GM19193 (cell line): ENCODE results near the gene IFT172.

Source experiments
- POLR2A ChIP-seq: IDR thresholded peaks from 4 replicates; pipeline ENCODE4 v1.6.1; 2011; ENCODE audit not compliant: insufficient read depth, insufficient read length; ENCODE audit errors: extremely low read depth

Gene IFT172

DNA sequence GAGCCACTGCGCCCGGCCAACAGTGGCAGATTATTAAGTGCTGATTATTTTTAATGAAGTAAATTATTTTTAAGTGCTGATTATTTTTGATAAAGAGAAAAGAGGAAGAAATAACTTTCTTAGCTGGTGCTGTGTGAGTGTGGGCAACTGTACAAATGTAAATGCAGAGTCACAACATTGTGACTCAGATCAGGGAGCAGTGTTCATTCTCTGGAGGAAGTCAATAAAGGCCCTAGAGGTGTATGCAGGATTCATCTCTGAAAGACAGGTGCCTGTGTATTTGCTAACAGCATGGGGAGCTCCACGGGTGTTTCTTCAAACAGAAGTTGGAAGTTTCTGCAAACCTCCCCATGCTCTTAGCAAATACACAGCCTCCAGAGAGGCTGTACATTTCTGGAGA is 41.2 kb downstream of the IFT172 start:
- no peak for TF ChIP-seq POLR2A

DNA sequence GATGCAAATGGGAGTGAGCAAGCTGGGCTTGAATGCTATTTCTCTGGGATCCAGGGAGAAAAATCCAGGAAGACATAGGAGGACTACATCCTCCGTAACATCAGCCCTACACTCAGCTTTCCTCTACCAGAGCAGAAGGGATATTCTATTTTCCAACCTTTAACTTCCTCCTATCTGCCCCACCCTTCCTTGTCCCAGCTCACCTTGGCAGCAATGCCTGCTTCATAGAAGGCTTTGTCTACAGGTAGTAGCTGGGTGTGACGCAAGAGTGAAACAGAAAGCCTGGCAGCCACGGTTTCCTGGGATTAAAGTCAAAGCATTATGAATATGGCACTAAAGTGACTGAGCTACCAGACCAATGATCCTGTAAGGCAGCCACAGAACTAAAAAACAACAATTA is 43.5 kb downstream of the IFT172 start:
- no peak for TF ChIP-seq POLR2A

- no peak for TF ChIP-seq POLR2A
These were observed 43.9 kb downstream of the IFT172 start for GRCh38 chr2:27445615-27446014.

DNA sequence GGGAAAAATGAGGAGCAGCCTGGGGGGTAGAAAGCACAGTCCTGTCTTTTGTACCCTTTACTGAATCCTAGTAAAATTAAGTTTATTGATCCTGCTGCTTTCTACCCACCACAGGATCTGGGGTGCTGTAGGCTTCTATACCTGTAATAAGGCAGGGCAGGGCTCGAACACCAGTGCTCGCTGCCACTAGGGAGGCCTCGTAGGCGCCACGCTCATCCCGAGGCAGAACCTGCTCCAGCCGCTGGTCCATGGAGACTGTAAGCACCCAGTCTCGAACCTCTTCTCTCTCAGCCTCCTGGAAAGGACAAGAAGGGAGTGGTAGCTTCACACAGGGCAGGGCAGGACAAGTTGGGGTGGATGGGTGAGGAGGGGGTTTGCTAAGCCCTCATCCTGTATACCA is 44.4 kb downstream of the IFT172 start:
- TF ChIP-seq POLR2A = no peak

DNA sequence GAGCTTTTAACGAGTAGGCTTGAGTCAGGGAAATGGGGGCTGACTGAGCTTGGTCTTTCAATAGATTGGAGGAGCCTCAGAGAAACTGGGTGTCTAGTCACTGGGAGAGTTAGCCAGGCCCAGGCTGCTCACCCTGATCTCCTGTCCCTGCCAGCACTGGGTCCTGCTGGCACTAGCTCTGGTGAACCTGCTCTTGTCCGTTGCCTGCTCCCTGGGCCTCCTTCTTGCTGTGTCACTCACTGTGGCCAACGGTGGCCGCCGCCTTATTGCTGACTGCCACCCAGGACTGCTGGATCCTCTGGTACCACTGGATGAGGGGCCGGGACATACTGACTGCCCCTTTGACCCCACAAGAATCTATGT is 46.6 kb downstream of the IFT172 start:
- peak; percentile 7 for TF ChIP-seq POLR2A

DNA sequence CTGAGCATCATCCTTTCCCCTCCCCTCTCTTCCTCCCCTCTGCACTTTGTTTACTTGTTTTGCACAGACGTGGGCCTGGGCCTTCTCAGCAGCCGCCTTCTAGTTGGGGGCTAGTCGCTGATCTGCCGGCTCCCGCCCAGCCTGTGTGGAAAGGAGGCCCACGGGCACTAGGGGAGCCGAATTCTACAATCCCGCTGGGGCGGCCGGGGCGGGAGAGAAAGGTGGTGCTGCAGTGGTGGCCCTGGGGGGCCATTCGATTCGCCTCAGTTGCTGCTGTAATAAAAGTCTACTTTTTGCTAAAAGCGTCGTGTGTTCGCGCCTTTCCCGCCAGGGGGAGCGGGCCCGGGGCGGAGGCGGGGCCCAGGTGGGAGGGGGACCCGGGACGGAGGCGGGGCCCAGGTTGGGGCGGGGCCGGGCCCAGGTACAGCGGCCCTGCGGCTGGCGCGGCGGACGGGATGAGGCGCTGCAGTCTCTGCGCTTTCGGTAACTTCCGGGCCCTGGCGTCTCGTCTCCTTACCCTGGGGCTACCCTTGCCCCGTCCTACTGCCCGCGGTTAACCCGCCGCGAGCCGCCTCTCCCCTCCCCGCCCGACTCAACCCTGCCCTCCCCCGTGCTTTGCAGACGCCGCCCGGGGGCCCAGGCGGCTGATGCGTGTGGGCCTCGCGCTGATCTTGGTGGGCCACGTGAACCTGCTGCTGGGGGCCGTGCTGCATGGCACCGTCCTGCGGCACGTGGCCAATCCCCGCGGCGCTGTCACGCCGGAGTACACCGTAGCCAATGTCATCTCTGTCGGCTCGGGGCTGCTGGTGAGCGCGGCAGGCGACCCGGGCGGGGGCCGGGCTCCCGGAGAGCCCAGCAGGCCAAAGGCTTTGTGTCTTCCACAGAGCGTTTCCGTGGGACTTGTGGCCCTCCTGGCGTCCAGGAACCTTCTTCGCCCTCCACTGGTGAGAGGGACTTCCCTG is 47.3 kb downstream of the IFT172 start, which contains the start of gene KRTCAP3:
TSS of gene KRTCAP3 (plus strand) at position 424 of the 962 bp plus-strand sequence. CDS start at position 456, 32 bp downstream.
- peak; percentile 20 for TF ChIP-seq POLR2A

DNA sequence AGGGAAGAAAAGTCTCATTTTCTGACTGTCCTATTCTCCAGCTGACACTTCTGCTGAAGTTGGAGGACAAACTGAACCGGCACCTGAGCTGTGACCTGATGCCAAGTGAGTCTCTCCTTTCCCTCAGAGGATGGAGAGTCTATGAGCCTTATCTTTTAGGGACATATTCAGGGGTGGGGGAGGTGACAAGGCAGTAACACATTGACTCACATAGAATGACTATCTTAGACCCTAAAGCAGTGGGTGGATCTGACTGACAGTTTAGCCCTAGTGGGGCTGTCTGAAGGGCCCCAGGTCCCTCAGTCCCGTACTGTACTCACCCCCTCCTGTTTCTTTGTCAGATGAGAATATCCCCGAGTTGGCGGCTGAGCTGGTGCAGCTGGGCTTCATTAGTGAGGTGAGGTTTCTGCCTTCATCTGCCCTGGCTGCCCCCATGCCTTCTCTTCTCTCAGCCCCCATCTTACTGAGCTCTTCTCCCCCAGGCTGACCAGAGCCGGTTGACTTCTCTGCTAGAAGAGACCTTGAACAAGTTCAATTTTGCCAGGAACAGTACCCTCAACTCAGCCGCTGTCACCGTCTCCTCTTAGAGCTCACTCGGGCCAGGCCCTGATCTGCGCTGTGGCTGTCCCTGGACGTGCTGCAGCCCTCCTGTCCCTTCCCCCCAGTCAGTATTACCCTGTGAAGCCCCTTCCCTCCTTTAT is 48.2 kb downstream of the IFT172 start:
- no peak for TF ChIP-seq POLR2A

DNA sequence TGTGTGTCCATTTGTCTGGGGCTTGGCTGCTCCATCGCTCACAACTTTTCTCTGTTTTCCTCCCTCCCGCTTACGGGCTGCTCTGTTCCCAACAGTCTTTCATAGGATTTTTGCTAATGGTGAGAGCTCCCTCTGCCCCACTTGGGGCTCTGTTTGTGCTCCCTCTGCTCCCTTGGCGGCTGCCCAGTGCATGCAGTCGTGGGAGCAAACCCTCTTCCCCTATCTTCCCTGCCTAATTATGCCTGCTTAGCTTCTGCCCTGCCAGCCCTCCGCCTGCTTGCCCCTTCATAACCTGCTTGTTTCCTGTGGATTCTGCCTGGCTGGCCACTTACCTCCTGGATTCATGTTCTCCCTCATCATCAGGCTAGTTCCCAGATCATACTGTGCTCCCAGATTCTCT is 53.9 kb downstream of the IFT172 start:
- no peak for TF ChIP-seq POLR2A

DNA sequence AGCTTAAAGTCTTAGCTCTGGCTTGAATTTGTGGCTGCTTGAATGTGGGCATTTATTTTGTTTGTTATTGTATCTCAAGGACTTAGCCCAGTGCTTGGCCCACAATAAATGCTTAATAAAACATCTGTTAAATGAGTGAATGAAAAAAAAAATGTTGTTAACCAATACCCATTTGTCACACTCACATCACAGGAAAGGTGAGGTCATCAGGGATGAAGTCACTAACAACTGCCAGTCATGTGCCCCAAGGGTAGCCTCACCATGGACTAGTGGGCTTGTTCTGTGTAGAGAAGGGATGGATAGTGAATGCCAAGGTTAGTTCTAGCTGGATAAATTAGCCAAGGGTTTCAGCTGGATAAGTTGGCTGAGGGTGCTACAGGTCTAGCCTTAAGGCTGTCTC is 58.1 kb downstream of the IFT172 start:
- no peak for TF ChIP-seq POLR2A

DNA sequence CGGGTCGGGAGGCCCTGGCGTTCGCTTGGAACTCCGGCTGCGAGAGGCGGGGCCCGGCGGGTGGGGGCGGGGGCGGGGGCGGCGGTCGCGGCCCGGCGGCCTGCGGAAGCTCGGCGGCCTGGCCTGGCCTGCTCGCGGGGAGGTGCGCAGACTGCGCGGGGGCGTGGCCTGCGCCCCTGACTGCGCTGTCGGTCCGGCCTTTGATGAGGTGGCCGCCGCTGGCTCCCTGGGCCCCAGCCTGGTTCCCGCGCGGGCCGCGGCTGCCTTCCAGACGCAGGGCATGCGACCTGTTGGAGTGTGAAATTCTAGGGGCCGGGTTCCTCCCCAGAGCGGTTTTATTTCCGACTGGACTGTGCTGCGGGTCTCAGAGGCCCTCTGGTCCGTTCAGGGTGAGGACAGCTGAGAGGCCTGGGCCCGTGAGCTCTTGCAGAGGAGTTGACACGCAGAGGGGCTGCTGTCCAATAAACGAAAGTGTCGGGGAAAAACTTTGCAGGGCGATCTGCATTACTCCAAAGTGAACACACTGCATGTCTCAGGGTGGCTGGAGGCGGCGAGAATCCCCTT is 60.5 kb downstream of the IFT172 start:
- TF ChIP-seq POLR2A = peak; percentile 30

- TF ChIP-seq POLR2A = peak; percentile 82
These were observed 61.1 kb downstream of the IFT172 start, which contains the start of gene NRBP1 for GRCh38 chr2:27428213-27428977. TSS of gene NRBP1 (plus strand) at chr2:27428631. CDS start at chr2:27433274, 4,643 bp downstream.

DNA sequence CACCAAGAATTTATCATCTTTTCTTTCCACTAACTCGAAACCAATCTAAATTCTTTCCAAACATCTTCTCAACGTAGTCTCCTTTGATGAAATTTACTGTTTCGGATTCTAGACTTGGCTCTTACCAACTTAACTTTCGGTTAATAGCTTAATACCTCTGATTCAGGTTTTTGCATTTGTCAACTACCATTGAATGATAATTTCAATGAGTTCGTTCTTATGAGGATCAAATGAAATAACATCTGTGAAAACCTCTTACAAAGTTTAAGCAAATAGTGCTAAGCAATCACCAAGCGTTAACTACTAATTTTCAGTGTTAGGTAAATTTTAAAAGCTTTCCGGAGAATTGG is 61.7 kb downstream of the IFT172 start:
- TF ChIP-seq POLR2A = no peak

- TF ChIP-seq POLR2A = no peak
These were observed 66.6 kb downstream of the IFT172 start for GRCh38 chr2:27422958-27423357.

DNA sequence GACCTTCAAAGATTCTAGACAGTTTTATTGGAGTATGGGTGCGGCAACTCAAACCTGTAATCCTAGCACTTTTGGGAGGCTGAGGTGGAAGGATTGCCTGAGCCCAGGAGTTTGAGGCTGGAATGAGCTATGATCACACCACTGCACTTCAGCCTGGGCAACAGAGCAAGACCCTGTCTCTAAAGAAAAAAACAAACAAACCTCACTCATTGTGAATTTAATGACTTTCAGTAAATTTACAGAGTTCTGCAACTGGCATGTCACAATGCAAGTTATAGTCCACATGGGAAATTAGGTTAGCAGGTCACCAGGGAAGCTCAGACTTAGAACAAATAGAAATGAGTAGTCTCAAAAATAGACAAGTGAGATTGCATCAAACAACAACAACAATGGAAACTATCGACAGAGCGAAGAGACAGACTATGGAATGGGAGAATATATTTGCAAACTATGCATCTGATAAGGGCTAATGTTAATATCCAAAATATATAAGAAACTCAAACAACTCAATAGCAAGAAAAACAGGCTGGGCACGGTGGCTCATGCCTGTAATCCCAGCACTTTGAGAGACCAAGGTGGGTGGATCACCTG is 67.8 kb downstream of the IFT172 start:
- TF ChIP-seq POLR2A = no peak
